Astrocyte of the spinal cord (primary cell): ENCODE results near the gene FOXN1.

ENCODE experiments used
- DNase-seq: peaks from one replicate; pipeline ENCODE4 v3.0.0; 2011; ENCODE audit warnings: low read depth, low spot score
- H3K4me3 ChIP-seq: 2 replicates; pipeline ENCODE4 v1.5.1; 2011; ENCODE audit warnings: low read depth, mild to moderate bottlenecking, low read length, moderate library complexity
- in situ Hi-C: cut with HindIII; loops from 2 replicates; pipeline ENCODE4 v1.10.0; 2017; ENCODE audit warnings: low sequenced_read_pairs
- TF ChIP-seq, protein P1 (sequence below): IDR thresholded peaks from 2 replicates; pipeline ENCODE4 v1.5.1; 2012; ENCODE audit warnings: low read depth, mild to moderate bottlenecking, low read length, inconsistent platforms

The FOXN1 gene

DNA sequence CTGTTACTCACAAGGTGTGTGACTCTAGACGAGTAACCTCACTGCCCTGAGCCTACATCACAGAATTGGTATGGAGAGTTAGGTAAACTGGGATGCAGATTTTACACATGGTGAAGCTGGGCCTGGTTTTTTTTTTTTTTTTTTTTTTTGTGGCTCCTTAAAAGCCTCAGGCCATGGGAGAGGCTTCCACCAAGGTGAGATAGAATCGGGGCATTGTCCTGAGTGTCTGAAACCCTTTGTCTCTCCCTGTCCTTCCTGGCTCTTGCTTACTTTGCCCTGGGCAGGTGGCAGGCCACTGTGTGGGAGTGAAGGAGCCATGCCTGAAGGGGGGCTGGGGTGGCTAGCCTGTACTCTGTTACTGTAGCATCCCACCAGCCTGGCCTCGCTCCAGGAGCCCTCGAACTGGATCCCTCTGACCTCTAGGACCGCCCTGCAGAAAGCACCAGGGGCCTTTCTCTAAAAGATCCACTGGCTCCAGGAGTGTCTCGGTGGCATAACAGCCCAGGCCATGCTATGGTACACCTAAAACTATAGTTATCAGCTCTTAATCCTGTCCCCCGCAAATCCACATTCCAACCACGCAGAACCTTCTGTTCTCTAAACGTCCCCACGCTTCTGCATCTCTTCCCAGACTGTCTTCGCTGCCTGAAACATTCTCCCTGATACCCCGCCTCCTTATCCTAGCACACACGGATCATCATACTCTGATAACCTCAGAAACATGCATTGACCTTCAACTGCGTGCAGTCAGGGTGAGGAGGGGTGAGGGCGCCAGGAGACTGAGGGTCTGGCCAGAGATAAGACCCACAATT is 34.4 kb upstream of the FOXN1 start:
- in situ Hi-C loops, result no loop called here
- DNase-seq, result no peak
- no peak overlapping the region for H3K4me3 ChIP-seq
- TF ChIP-seq, protein P1, sequence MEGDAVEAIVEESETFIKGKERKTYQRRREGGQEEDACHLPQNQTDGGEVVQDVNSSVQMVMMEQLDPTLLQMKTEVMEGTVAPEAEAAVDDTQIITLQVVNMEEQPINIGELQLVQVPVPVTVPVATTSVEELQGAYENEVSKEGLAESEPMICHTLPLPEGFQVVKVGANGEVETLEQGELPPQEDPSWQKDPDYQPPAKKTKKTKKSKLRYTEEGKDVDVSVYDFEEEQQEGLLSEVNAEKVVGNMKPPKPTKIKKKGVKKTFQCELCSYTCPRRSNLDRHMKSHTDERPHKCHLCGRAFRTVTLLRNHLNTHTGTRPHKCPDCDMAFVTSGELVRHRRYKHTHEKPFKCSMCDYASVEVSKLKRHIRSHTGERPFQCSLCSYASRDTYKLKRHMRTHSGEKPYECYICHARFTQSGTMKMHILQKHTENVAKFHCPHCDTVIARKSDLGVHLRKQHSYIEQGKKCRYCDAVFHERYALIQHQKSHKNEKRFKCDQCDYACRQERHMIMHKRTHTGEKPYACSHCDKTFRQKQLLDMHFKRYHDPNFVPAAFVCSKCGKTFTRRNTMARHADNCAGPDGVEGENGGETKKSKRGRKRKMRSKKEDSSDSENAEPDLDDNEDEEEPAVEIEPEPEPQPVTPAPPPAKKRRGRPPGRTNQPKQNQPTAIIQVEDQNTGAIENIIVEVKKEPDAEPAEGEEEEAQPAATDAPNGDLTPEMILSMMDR, result no peak

DNA sequence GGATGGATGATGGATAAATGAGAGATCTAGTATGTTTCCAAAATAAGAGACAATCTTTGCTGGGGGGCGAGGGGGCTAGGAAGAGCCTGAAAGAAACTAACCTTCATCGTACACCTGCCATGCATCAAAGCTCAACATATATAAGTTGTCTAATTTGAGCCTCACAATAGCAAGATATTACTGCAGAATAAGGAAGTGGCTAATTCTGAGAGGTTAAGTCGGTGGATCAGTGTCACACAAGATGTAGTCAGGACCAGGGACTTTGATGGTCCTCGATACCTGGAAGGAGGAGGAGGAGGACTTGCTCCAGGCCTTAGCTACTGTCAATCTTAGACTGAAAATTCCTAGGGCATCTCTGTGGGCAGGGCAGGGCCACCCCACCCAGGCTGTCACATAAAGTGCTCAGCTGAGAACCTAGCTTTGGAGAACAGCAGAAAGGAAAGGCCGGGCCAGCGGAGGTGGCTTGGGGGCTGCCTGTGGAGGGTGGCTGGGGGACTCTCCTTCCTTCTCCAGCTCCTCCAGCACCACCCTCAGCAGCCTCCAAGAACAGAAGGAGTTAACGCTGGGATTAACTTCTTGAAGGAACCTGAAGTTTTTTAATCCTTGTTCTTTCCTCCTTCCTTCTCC is 33.2 kb upstream of the FOXN1 start:
- TF ChIP-seq, protein P1, result no peak
- in situ Hi-C loops, result no loop called here
- no peak for DNase-seq
- no peak overlapping the region for H3K4me3 ChIP-seq

DNA sequence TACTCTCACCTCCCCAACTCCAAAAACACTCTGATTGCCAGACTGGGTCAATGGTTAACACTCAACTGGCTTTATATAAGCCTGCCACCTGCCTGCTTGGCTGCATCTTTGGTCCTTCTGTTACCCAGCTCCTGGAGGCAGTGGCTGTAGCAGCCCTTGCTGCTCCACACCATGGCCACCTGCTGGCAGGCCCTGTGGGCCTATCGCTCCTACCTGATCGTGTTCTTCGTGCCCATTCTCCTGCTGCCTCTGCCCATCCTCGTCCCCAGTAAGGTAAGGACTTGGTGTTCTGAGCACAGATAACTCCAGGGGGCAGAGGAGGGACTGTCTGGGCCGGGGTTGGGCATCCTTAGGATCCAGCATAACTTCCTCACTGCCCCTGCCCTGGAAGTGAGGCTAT is 32.6 kb upstream of the FOXN1 start, which contains the start of gene SLC13A2:
SLC13A2 (plus strand) TSS at position 103 of the 400 bp plus-strand sequence; CDS start at position 172, 69 bp downstream.
- DNase-seq, result no peak
- in situ Hi-C loops, result no loop called here
- TF ChIP-seq, protein P1, result no peak
- H3K4me3 ChIP-seq, result no peak within 1 kb of the TSS

DNA sequence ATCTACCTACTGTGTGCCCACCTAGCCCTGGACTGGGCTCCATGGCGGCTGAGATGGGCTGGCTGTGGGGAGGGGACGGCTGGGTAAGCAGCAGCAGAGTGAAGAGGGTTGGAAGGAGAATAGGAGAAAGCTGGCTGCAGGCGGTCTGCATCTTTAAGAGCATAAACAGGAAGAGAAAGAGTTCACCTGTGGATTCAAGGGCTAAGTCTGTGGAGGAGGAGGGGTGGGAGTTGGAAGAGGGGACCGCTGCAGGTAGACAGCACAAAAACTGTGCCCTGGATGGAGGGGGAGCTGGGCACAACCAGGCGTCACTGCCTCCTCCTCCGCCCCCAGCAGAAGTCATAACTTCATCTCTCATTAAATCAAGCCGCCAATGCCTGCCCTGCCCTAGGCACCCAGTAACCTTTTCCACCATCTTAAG is 32.0 kb upstream of the FOXN1 start:
- no peak overlapping the region for H3K4me3 ChIP-seq
- in situ Hi-C loops, result no loop called here
- TF ChIP-seq, protein P1, result no peak
- no peak for DNase-seq

DNA sequence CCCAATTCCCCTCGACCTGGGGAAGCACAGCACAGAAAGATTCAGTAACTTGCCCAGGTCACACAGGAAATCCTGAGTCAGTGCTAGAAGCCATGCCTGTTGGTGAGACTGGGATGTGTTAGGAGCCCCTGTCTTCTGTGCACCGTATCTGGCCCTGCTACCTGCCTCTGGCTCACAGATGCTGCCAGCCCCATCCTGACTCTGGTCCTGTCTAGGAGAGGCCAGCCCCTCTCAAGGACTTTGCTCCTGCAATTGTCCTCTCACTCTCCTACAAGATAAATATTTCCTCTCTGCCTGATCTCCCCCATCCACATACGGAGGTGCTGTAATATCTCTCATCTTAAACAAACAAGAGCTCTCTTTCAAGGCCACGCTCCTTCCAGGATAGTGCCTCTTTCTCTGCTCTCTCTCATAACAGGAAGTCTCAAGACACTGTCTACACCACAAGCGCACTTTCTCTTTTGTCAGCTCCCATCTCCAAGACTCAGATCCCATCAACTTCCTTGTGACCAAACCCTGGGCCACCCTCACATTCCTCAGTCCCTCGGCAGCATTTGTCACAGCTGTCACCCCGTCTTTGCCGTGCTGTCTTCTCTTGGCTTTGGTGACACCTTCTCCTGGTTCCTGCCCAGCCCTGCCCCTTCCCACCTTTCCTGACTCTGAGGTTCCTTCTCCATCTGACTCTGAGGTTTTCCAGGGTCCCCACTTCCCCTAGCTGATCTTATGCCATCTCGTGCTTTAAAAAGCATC is 30.8 kb upstream of the FOXN1 start:
- DNase-seq, result no peak
- TF ChIP-seq, protein P1, result no peak
- in situ Hi-C loops, result no loop called here
- H3K4me3 ChIP-seq, result no peak overlapping the region

DNA sequence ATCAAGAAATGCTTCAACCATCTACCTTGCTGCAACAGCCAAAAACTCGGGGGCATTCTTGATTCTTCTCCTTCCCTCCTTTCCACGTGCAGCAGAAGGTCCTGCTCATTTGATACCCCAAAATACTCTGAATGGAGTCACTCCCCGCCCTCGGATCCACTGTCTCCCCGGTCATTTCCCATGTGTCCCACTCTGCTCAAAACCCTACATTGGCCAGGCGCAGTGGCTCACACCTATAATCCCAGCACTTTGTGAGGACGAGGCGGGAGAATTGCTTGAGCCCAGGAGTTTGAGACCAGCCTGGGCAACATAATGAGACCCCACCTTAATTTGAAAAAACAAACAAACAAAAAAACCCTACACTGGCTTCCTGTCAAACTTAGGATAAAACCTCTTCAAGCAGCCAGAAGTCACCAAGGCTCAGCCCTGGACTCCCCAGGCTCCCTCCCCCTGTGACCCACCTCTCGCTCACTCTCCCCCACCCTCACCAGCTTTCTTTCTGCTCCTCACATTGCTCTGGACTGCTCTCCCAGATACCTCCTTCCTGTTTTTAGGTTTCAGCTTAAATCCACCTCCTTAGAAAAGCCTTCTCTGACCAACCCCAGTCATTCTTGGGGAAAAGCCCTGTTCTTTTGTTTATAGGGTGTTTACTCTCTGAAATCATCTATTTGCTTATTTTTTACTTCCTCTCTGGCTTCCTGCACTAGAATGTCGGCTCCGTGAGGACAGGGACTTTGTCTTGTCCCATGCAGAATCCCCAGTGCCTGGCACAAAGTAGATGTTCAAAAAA is 29.9 kb upstream of the FOXN1 start:
- TF ChIP-seq, protein P1, result no peak
- DNase-seq, result no peak
- no peak overlapping the region for H3K4me3 ChIP-seq
- in situ Hi-C loops, result no loop called here
